ENCODE data around the gene TRPM7.
"Not testable (repeated sequence)": the region's sequence is repeated elsewhere in the genome, so short reads cannot be mapped to it uniquely, and the experiment has no call there.

TRPM7 gene

DNA sequence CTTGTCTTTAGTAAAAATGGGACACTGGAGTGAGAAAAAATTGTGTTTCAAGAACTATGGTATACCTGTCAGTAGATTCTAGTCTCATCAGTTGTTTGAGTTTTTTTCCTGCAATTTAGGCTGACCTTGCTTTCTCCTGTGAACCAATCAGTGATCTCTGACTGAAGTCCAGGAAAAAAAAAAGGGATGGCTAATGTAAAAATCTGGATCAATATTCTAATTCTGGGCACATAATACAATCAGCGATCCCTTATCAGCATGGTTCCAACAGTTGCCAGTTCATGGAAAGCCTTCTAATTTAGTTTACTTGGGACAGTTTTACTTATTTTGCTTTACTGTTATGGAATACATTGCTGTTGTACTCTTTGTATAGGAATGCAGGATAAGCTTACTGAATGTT, 17.0 kb downstream of the TRPM7 start:
- no peak for DNase-seq

DNA sequence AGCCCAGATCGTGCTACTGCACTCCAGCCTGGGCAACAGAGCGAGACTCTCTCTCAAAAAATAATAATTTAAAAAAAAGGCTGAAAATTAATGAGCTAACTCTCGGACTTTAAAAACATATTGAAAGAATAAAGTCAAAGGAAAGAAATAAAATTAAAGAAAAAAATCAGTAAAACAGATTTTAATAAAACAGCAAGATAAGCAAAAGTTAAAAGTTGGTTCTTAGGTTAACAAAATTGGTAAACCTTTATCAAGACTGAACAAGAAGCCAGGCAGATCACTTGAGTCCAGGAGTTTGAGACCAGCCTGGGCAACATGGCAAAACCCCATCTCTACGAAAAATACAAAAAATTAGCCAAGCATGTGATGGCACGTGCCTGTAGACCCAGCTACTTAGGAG, 20.7 kb downstream of the TRPM7 start:
- no peak for DNase-seq

DNA sequence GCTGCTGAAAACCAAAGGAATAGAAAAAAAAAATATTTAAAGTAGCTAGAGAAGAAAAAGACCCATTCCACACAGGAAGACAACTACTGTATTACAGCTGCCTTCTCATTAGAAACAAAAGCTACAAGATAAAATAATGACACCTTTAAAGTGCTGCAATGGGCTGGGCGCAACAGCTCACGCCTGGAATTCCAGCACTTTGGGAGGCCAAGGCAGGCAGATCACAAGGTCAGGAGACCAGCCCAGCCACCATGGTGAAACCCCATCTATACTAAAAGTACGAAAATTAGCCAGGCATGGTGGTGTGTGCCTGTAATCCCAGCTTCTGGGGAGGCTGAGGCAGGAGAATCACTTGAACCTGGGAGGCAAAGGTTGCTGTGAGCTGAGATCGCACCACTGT, 31.0 kb downstream of the TRPM7 start:
- no peak for DNase-seq

DNA sequence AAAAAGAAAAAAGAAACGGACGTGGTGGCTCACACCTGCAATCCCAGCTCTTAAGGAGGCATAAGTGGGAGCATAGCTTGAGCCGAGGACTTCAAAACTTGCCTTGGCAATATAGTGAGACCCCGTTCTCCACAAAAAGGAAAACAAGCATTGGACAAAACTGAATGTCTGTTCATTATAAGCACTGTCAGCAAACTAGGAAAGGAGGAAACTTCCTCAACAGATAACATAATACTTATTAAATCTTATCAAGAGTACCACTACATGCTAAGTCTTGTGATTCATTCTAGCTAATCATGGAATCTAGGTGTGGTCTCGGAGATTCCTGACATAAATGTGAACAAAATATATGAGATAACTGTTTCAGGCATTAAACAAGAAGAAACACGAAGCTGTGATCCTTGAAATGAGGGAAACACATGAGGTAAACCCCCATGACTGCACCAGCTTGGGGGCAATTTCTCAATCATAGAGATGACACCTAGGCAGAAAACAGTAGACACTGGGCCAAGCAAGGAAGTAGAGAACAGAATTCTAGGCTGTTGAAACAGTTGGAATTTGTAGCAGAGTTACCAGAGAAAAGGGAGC, 33.3 kb downstream of the TRPM7 start:
- no peak for DNase-seq

DNA sequence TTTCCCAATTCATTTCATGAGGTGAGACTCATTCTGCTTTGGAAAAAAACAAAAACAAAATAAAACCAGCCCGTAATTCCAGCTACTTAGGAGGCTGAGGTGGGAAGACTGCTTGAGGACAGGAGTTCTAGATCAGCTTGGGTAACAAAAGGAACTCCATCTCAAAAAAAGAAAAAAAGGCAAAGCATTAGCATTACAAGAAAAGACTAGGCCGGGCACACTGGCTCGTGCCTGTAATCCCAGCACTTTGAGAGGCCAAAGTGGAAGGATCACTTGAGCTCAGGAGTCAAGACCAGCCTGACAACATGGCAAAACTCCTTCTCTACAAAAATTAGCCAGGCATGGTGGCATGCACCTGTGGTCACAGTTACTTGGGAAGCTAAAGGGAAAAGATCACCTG, 33.9 kb downstream of the TRPM7 start:
- DNase-seq = no peak

DNA sequence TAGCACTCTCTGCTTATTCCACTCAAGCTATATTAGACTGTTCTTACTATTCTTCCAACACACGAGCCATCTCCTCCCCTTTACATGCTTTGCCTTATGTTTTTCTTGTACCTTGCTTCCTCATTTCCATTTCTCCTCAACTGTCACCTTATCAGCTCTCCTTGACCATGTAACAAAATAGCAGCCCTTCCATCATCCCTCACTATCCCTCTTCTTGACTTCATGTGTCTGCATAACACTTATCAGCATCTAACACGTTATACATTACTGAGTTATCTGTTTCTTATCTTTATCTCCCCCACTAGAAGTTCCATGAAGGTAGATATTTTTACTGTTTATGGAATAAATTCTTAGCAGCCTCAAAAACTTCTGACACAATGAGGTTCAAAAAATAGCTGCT, 45.3 kb downstream of the TRPM7 start:
- DNase-seq = no peak

DNA sequence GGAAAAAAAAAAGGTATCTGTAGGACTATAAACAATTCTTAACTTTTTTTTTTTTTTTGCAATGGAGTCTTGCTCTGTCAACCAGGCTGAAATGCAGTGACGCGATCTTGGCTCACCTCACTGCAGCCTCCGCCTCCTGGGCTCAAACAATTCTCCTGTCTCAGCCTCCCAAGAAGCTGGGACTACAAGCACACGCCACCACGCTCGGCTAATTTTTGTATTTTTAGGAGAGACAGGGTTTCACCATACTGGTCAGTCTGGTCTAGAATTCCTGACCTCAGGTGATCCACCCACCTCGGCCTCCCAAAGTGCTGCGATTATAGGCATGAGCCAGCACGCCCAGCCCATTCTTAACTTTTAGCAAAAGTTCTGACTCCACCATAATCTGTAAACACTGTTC, 50.5 kb downstream of the TRPM7 start:
- DNase-seq = no peak

DNA sequence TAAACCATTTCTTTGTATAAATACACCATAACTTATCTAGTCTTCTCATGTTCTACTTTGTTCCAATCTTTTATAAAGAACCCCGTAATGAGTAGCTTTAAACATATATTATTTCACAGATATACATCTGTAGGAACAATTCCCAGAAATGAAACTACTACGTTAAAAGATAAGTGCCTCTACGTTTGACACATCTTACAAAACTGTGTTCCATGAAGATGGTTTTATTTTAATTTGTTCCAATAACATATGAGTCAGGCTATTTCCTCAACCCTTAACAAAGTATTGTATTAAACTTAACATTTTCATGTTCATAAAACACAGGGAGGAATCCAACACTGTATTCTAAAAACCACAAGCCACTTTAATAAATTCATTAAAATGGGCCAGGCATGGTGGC, 52.9 kb downstream of the TRPM7 start:
- DNase-seq = no peak

DNA sequence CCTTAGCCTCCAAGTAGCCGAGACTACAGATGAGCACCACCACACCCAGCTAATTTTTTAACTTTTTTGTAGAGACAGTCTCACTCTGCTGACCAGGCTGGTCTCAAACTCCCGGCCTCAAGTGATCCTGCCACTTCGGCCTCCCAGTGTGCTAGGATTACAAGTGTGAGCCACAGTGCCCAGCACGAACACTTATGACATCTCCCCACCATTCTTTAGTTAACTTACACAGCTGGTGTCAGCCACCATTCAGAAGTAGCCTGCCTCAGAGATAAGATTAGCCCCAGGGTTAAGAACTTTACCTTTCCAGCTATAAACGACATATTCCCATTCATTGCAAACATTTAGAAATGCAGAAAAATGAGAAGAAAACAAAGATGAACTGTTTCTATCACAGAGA, 58.2 kb downstream of the TRPM7 start:
- no peak for DNase-seq

DNA sequence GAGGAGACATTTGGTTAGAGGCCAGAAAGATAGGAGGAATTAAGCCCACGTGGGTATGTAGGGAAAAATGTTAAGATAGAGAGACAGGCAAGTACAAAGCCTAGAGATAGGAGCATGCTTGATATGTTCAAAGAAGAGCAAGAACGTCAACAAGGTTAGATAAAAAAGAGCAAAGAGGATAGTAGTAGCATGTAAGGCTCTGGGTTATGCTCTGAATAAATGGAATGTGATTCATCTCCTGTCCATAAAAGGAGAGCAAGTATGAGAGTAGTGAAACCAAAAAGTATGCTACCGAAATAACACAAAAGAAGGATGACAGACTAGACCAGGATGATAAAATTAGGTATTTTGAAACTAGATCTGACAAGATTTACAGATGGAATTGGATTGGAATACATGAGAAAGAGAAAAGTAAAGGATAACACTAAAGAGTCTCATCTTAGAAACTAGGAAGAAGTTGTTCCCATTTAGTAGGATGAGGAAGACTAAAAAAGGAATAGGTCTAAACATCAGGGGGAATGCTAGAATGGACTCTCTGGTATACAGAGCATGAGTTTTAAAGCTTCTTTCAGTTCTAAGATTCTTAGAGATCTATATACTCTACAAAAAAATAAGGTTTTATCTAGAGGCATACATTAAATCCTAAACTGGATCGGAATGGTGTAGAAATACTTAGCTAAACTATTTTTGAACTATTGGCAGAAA, 59.1 kb downstream of the TRPM7 start:
- no peak for DNase-seq

DNA sequence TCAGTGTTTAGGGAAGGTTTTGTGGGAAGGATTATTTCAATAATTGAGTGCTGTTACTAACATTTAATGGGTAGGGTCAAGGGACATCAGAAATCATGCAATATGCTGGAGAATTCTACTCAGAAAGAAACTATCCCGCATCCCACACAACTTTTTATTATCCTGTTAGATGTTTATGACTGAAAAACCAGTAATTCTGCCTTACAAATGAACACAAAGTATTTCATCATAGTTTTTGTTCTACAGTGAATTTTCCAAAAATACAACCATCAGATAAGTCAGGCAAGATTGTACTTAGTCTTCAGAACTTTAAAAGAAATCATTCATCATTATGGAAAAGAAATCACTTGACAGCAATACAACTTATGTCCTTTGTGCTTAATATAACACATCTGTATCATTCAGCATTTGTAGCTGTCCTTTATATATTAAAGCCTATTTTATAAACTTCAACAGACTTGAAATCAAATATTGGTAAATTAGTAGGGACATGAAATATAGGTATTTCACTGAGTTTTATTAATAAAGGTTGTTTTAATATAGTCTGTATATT, 61.9 kb downstream of the TRPM7 start:
- no peak for DNase-seq

DNA sequence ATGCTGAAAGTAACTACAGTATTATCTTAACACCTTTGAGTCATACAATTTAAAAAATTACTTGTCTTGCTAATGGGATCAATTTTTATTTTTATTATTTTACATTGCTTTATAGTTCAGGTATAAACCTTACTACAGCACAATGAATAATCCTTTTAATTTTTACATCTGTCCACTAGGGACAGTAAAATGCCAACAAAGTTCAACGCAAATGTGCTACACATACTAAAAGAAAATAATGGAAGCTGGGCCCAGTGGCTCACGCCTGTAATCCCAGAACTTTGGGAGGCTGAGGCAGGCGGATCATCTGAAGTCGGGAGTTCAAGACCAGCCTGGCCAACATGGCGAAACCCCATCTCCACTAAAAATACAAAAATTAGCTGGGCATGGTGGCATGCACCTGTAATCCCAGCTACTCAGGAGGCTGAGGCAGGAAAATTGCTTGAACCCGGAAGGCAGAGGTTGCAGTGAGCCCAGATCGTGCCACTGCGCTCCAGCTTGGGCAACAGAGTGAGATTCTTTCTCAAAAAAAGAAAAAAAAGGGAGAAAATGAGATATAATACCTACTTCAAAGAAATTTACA, 64.1 kb downstream of the TRPM7 start:
- not testable (repeated sequence) for DNase-seq

DNA sequence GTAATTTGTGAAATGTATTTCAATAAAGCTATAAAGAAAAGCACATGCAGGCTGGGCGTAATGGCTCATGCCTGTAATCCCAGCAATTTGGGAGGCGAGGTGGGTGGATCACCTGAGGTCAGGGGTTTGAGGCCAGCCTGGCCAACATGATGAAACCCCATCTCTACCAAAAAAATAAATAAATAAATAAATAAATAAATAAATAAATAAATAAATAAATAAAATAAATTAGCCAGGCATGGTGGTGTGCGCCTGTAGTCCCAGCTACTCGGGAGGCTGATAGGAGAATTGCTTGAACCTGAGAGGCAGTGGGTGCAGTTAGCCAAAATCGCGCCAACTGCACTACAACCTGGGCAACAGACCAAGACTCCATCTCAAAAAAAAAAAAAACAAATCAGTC, 69.6 kb downstream of the TRPM7 start:
- DNase-seq = not testable (repeated sequence)

DNA sequence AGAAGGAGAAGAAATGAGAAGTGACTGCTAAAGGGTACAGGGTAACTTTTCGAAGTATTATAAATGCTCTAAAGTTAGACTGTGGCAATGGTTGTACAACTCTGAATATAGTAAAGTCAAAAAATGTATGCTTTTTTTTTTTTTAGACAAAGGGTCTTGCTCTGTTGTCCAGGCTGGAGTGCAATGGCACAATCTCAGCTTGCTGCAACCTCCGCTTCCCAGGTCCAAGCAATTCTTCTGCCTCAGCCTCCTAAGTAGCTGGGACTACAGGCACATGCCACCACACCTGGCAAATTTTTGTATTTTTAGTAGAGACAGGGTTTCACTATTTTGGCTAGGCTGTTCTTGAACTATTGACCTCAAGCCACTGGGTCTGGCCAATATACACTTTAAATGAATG, 70.0 kb downstream of the TRPM7 start:
- DNase-seq = not testable (repeated sequence)

DNA sequence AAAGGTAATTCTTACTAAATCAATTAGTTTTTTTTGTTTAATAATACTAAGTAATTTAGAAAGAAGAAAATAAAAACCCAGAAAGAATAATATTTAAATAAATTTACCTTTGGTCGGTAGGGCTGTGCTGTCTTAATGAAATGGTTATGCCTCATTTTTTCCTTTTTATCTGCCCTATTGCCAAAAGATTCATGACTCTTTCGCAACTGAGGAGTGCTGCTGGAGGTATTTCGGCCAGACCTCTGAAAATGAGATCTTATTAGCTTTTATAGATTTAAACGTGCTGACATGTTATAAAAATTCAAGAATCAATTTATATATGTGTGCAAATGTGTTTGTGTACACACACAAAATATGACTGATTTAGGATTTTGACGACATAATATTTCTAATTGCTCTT, 73.0 kb downstream of the TRPM7 start:
- no peak for DNase-seq

DNA sequence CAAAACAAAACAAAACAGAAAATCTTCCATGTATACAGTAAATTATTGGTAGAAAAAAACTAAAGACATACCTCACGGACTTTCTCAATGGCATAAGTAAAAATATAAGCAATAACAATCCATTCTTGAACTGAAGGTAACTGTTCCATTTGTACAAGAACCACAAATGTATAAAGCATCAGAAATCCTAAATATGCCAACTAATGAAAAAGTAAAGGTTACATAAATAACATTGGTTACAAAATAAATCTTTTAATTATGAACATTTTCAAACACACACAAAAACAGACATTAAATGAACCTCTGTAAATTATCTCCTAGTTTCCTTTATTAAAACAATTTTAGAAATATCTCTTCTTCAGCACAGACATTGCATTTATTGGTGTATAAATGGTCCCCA, 79.5 kb downstream of the TRPM7 start:
- DNase-seq = no peak

DNA sequence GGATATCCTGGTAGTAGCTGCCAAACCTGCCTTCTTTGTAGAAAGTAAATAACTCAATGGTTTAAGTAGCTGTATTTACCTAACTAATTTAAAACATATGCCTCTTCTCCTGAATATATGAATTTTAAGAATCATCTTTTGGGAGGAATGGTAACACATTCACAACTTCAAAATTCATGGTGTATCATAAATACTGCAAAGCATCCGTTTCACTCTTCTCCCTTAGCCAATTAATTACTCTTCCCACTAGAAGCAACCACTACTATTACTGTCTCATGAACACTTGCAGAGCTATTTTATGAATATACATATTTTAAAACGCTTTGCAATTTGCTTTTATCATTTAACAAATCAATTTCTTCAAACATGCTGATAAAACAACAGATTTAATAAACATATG, 81.1 kb downstream of the TRPM7 start:
- no peak for DNase-seq

DNA sequence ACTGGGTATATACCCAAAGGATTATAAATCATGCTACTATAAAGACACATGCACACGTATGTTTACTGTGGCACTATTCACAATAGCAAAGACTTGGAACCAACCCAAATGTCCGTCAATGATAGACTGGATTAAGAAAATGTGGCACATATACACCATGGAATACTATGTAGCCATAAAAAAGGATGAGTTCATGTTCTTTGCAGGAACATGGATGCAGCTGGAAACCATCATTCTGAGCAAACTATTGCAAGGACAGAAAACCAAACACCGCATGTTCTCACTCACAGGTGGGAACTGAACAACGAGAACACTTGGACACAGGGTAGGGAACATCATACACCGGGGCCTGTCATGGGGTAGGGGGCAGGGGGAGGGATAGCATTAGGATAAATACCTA, 84.6 kb downstream of the TRPM7 start:
- not testable (repeated sequence) for DNase-seq

DNA sequence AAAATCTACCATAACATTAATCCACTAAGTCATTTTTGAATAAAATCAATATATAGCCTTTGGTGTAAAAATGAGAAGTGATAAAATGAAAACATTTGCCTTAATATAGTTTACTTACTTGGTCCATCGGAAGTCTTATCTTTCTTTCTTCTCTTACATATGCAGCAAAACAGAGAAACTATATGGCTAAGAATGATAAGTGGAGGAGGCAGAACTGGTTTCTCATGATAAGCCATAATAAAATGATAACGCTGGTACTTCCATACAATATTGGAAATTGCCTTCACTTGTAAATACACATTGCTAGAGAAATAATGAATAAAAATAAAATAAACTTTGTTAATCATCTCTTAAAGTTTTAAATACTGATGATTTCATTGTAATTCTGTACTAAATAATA, 92.3 kb downstream of the TRPM7 start:
- no peak for DNase-seq

DNA sequence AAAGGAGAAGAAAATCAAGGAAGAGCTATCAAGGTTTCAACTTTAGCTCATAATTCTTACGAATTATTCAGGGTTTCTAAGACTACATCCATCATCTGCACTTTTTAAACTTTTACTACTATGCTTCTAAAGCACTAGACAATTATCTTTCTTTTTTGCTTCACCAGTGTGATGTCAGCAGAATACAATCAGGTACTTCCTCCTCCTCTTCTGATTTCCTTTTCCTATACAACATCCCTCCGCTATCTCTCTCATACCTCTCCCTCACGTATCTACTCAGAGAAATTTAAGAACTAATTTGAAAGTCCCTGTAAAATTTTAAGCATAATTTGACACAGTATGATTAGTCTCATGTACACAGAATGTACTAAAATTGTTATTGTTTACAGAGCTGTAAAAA, 92.8 kb downstream of the TRPM7 start:
- no peak for DNase-seq

DNA sequence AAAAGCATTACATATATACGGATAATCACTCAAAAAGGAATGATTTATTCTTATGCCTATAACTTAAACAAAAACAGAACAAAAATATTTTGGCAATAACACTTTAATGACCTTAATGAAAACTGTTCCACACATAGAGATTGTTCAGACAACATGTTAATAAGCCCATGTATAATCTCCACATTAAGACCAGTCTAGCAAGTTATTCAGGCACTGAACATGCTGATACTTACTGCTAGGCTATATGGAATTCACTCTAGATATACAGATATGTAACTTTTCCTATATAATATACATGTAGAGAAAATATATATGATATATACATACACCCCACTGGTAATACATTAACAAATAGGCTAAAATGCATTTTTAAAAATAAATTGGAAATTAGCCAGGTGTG, 96.3 kb downstream of the TRPM7 start:
- DNase-seq = no peak

DNA sequence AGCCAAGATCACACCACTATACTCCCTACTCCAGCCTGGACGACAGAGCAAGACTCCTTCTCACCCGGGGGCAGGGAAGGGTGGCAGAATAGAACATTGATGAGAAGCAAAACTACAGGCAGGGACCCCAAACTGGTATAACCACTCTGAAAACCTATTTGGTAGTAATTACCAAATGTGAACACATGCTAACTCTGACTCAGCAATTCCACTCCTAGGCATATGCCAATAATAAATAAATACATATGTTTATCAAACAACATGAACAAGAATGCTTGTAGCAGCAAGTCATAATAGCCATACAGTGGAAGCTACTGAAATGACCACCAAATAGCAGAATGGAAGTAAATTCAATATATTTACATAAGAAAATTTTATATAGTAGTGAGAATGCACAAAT, 109.1 kb downstream of the TRPM7 start:
- no peak for DNase-seq

DNA sequence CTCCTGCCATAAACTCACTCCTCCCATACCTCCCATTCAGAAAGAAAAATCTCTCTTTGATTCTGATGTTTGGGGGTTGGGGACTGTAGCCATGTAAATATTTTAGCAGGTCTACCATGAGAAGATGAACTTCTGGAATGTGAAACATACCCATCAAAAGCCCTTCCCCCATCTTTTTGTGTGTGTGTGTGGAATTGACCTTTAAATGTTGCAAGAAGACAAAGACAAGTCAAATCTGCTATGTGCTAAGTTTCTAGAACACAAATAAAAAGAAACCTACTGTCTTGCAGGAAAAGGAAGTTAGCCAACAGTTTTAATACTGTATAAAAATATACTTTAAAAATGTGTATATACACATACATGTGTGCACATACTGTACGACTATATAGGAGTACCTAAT, 110.4 kb downstream of the TRPM7 start:
- no peak for DNase-seq

DNA sequence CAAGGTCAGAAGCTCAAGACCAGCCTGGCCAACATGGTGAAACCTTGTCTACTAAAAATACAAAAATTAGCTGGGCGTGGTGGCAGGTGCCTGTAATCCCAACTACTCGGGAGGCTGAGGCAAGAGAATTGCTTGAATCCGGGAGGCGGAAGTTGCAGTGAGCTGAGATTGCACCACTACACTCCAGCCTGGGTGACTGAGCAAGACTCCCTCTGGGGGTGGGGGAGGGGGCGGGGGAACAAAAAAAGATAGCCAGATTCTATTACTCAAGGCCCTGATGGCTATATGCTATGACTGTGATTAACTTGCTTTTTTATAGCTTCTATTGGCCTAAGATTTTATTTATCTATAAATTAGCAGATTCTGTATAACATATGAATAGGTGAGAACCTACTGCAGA, 112.8 kb downstream of the TRPM7 start:
- DNase-seq = not testable (repeated sequence)

Measured in effector CD8-positive, alpha-beta T cell (primary cell).